Measurements from ENCODE around the gene C12orf42. TPM values are rescaled to one million over a fixed set of nuclear protein-coding genes. Genes with fewer than 3 reads are reported as not detected.

Gene C12orf42
- total RNA-seq, 2 experiments from 2014 or later = 0.25 to 0.48 TPM

- H3K27me3 Mint-ChIP-seq = no peaks in the 10 kb centered on the region
- POLR2A ChIA-PET = no interaction called here
- DNase-seq = no peak
- H3K36me3 Mint-ChIP-seq (ENCODE audit: low read depth) = no peaks in the 10 kb centered on the region
- H3K4me1 Mint-ChIP-seq = peaks cover 9% of the 10 kb centered on the region
- H3K27ac Mint-ChIP-seq = no peak overlapping the region
- no peak overlapping the region for H3K4me3 Mint-ChIP-seq
- CTCF ChIA-PET = no interaction called here
- H3K9me3 Mint-ChIP-seq = no peaks in the 10 kb centered on the region
Observed at GRCh38 chr12:103282124-103282523, 213.6 kb downstream of the C12orf42 start.

GRCh38 chr12:103279444-103279843 is 216.3 kb downstream of the C12orf42 start:
- POLR2A ChIA-PET = no interaction called here
- Mint-ChIP-seq H3K27ac (no peak overlapping the region), H3K4me1 (peaks cover 9% of the 10 kb centered on the region)

GRCh38 chr12:103278329-103278728 is 217.4 kb downstream of the C12orf42 start:
- Mint-ChIP-seq H3K27ac (no peak overlapping the region), H3K4me1 (peaks cover 9% of the 10 kb centered on the region), H3K27me3 (no peaks in the 10 kb centered on the region), H3K9me3 (no peaks in the 10 kb centered on the region), H3K36me3 (ENCODE audit: low read depth) (no peaks in the 10 kb centered on the region), H3K4me3 (no peak overlapping the region)
- DNase-seq = no peak
- POLR2A ChIA-PET = no interaction called here
- CTCF ChIA-PET = no interaction called here

More at GRCh38 chr12:103279444-103279843, 216.3 kb downstream of the C12orf42 start:
- CTCF ChIA-PET = no interaction called here
- Mint-ChIP-seq H3K27me3 (no peaks in the 10 kb centered on the region), H3K4me3 (no peak overlapping the region), H3K36me3 (ENCODE audit: low read depth) (no peaks in the 10 kb centered on the region), H3K9me3 (no peaks in the 10 kb centered on the region)
- DNase-seq = no peak

- DNase-seq = no peak
- POLR2A ChIA-PET = no interaction called here
- no peak overlapping the region for H3K4me3 Mint-ChIP-seq
- H3K4me1 Mint-ChIP-seq = peaks cover 12% of the 10 kb centered on the region
- H3K27ac Mint-ChIP-seq = no peak overlapping the region
- H3K27me3 Mint-ChIP-seq = no peaks in the 10 kb centered on the region
- CTCF ChIA-PET = no interaction called here
- no peaks in the 10 kb centered on the region for H3K36me3 Mint-ChIP-seq (ENCODE audit: low read depth)
- no peaks in the 10 kb centered on the region for H3K9me3 Mint-ChIP-seq
Observed at GRCh38 chr12:103273645-103274044, 222.1 kb downstream of the C12orf42 start.

GRCh38 chr12:103272949-103273348 is 222.8 kb downstream of the C12orf42 start:
- Mint-ChIP-seq H3K27me3 (no peaks in the 10 kb centered on the region), H3K36me3 (ENCODE audit: low read depth) (no peaks in the 10 kb centered on the region), H3K9me3 (no peaks in the 10 kb centered on the region), H3K27ac (no peak overlapping the region), H3K4me1 (peaks cover 8% of the 10 kb centered on the region), H3K4me3 (no peak overlapping the region)
- DNase-seq = no peak
- POLR2A ChIA-PET = no interaction called here
- CTCF ChIA-PET = no interaction called here

GRCh38 chr12:103269946-103270345 is 225.8 kb downstream of the C12orf42 start:
- Mint-ChIP-seq H3K27me3 (no peaks in the 10 kb centered on the region), H3K4me3 (no peak overlapping the region), H3K9me3 (no peaks in the 10 kb centered on the region), H3K36me3 (ENCODE audit: low read depth) (no peaks in the 10 kb centered on the region), H3K27ac (no peak overlapping the region), H3K4me1 (peaks cover 8% of the 10 kb centered on the region)
- DNase-seq = no peak
- ChIA-PET CTCF (no interaction called here), POLR2A (no interaction called here)

GRCh38 chr12:103268831-103269514 is 226.8 kb downstream of the C12orf42 start:
- ChIA-PET POLR2A (no interaction called here), CTCF (no interaction called here)
- Mint-ChIP-seq H3K36me3 (ENCODE audit: low read depth) (no peaks in the 10 kb centered on the region), H3K27ac (no peak overlapping the region), H3K27me3 (no peaks in the 10 kb centered on the region), H3K4me3 (no peak overlapping the region), H3K9me3 (no peaks in the 10 kb centered on the region), H3K4me1 (peaks cover 8% of the 10 kb centered on the region)
- DNase-seq = no peak

GRCh38 chr12:103257763-103258162 is 238.0 kb downstream of the C12orf42 start:
- H3K27me3 Mint-ChIP-seq = no peaks in the 10 kb centered on the region
- ChIA-PET POLR2A (no interaction called here), CTCF (no interaction called here)
- DNase-seq = no peak
- no peaks in the 10 kb centered on the region for H3K36me3 Mint-ChIP-seq (ENCODE audit: low read depth)
- H3K27ac Mint-ChIP-seq = no peak overlapping the region
- H3K4me1 Mint-ChIP-seq = no peaks in the 10 kb centered on the region
- H3K4me3 Mint-ChIP-seq = no peak overlapping the region
- peaks cover 2% of the 10 kb centered on the region for H3K9me3 Mint-ChIP-seq

Other genes starting within 250 kb of the C12orf42 start
- not detected for gene STAB2, start 91.3 kb upstream of the C12orf42 start, total RNA-seq

Measured in activated CD4-positive, alpha-beta memory T cell treated with anti-CD3 and anti-CD28 coated beads, Interleukin-2, amount 10 ng/mL, durations not matched to agents 7 days and 5 days (primary cell).